Mucosa of gallbladder (tissue), 1 donor: ENCODE data around the gene CPSF3. TPM values are rescaled to one million over a fixed set of nuclear protein-coding genes. Genes with fewer than 3 reads are reported as not detected.
"Not testable (repeated sequence)": the region's sequence is repeated elsewhere in the genome, so short reads cannot be mapped to it uniquely, and the experiment has no call there.

Experiments
- DNase-seq: peaks from one replicate; pipeline ENCODE4 v3.0.0-alpha.2; 2020; ENCODE audit warnings: low spot score
- total RNA-seq: library from RNA; stranded (reverse); gene quantifications from one replicate; pipeline ENCODE4 v1.2.1, GENCODE V29; 2021
- donor health status: DM: no; HTN: no; CAD: no.

Gene CPSF3
- total RNA-seq, 1 donor from 2014 or later = 24.3 TPM

GRCh38 chr2:9466147-9466683 lies 42.8 kb downstream of the CPSF3 start:
- no peak for DNase-seq

GRCh38 chr2:9467687-9468086 lies 44.2 kb downstream of the CPSF3 start:
- DNase-seq = peak; percentile 35

GRCh38 chr2:9471206-9471605 lies 47.8 kb downstream of the CPSF3 start:
- DNase-seq = no peak

GRCh38 chr2:9472511-9472910 lies 49.1 kb downstream of the CPSF3 start:
- no peak for DNase-seq

- no peak for DNase-seq
These were observed 50.0 kb downstream of the CPSF3 start for GRCh38 chr2:9473308-9473984.

- DNase-seq = peak; percentile 39
These were observed 50.5 kb downstream of the CPSF3 start for GRCh38 chr2:9473985-9474360.

- peak; percentile 53 for DNase-seq
These were observed 51.1 kb downstream of the CPSF3 start, which contains the start of gene IAH1 for GRCh38 chr2:9474361-9475057. IAH1 (plus strand) TSS chr2:9474551; CDS start chr2:9474567, 16 bp downstream.

GRCh38 chr2:9477914-9478313 lies 54.5 kb downstream of the CPSF3 start:
- DNase-seq = no peak

GRCh38 chr2:9478526-9478925 lies 55.1 kb downstream of the CPSF3 start:
- no peak for DNase-seq

GRCh38 chr2:9480157-9480556 lies 56.7 kb downstream of the CPSF3 start:
- DNase-seq = no peak

GRCh38 chr2:9483107-9483506 lies 59.7 kb downstream of the CPSF3 start:
- no peak for DNase-seq

GRCh38 chr2:9484533-9484932 lies 61.1 kb downstream of the CPSF3 start:
- DNase-seq = no peak

GRCh38 chr2:9488583-9489547 lies 65.4 kb downstream of the CPSF3 start:
- no peak for DNase-seq

- DNase-seq = no peak
These were observed 67.3 kb downstream of the CPSF3 start for GRCh38 chr2:9490789-9491188.

- no peak for DNase-seq
These were observed 69.5 kb downstream of the CPSF3 start for GRCh38 chr2:9492927-9493326.

- no peak for DNase-seq
These were observed 70.0 kb downstream of the CPSF3 start for GRCh38 chr2:9493478-9493877.

GRCh38 chr2:9494081-9494480 lies 70.6 kb downstream of the CPSF3 start:
- DNase-seq = no peak

- no peak for DNase-seq
These were observed 73.6 kb downstream of the CPSF3 start for GRCh38 chr2:9497017-9497416.

- no peak for DNase-seq
These were observed 74.8 kb downstream of the CPSF3 start for GRCh38 chr2:9498210-9498609.

- DNase-seq = no peak
These were observed 85.5 kb downstream of the CPSF3 start for GRCh38 chr2:9508931-9509330.

- DNase-seq = not testable (repeated sequence)
These were observed 90.5 kb downstream of the CPSF3 start for GRCh38 chr2:9513946-9514345.
